ENCODE measurements around the gene RAP1GAP2.

RAP1GAP2 gene

GRCh38 chr17:2936771-2937321 lies 140.6 kb downstream of the RAP1GAP2 start:
- H3K27me3 ChIP-seq (ENCODE audit: control insufficient read depth in 2 of 2, insufficient read depth in 2 of 2, low read length in 2 of 2), result no peaks in the 10 kb centered on the region
- no peak overlapping the region for H3K27ac ChIP-seq (ENCODE audit: low read depth in 2 of 2, low read length in 2 of 2)
- no peaks in the 10 kb centered on the region for H3K9me3 ChIP-seq (ENCODE audit: control insufficient read depth in 2 of 2, low read length in 2 of 2)
- no peak overlapping the region for H3K4me3 ChIP-seq (ENCODE audit: low read length in 2 of 2)
- H3K36me3 ChIP-seq (ENCODE audit: control insufficient read depth in 2 of 2, insufficient read depth in 2 of 2, low read length in 2 of 2), result peaks cover 0 to 4% of the 10 kb centered on the region in 2 donors
- peaks cover 0 to 13% of the 10 kb centered on the region in 2 donors for H3K4me1 ChIP-seq (ENCODE audit: control insufficient read depth in 2 of 2, insufficient read depth in 2 of 2, low read length in 2 of 2)
- no peak overlapping the region for H3K9ac ChIP-seq (ENCODE audit: low read depth in 1 of 2, low read length in 2 of 2)

- Histone ChIP-seq H3K27ac (ENCODE audit: low read depth in 2 of 2, low read length in 2 of 2) (no peak overlapping the region), H3K4me1 (ENCODE audit: control insufficient read depth in 2 of 2, insufficient read depth in 2 of 2, low read length in 2 of 2) (peaks cover 0 to 11% of the 10 kb centered on the region in 2 donors), H3K9me3 (ENCODE audit: control insufficient read depth in 2 of 2, low read length in 2 of 2) (no peaks in the 10 kb centered on the region), H3K9ac (ENCODE audit: low read depth in 1 of 2, low read length in 2 of 2) (no peak overlapping the region), H3K36me3 (ENCODE audit: control insufficient read depth in 2 of 2, insufficient read depth in 2 of 2, low read length in 2 of 2) (peaks cover 0 to 4% of the 10 kb centered on the region in 2 donors), H3K4me3 (ENCODE audit: low read length in 2 of 2) (no peak overlapping the region), H3K27me3 (ENCODE audit: control insufficient read depth in 2 of 2, insufficient read depth in 2 of 2, low read length in 2 of 2) (no peaks in the 10 kb centered on the region)
These were observed 141.2 kb downstream of the RAP1GAP2 start for GRCh38 chr17:2937331-2938003.

GRCh38 chr17:2939714-2940351 lies 143.6 kb downstream of the RAP1GAP2 start:
- Histone ChIP-seq H3K9ac (ENCODE audit: low read depth in 1 of 2, low read length in 2 of 2) (peak overlapping the region in 1 of 2 donors; percentile 66), H3K4me3 (ENCODE audit: low read length in 2 of 2) (peak overlapping the region; percentile 31 to 36), H3K4me1 (ENCODE audit: control insufficient read depth in 2 of 2, insufficient read depth in 2 of 2, low read length in 2 of 2) (peaks cover 0 to 11% of the 10 kb centered on the region in 2 donors), H3K9me3 (ENCODE audit: control insufficient read depth in 2 of 2, low read length in 2 of 2) (no peaks in the 10 kb centered on the region), H3K27ac (ENCODE audit: low read depth in 2 of 2, low read length in 2 of 2) (peak overlapping the region; percentile 23 to 72), H3K27me3 (ENCODE audit: control insufficient read depth in 2 of 2, insufficient read depth in 2 of 2, low read length in 2 of 2) (no peaks in the 10 kb centered on the region), H3K36me3 (ENCODE audit: control insufficient read depth in 2 of 2, insufficient read depth in 2 of 2, low read length in 2 of 2) (peaks cover 0 to under 1% of the 10 kb centered on the region in 2 donors)

GRCh38 chr17:2940352-2940751 lies 144.1 kb downstream of the RAP1GAP2 start:
- Histone ChIP-seq H3K4me1 (ENCODE audit: control insufficient read depth in 2 of 2, insufficient read depth in 2 of 2, low read length in 2 of 2) (peaks cover 0 to 11% of the 10 kb centered on the region in 2 donors), H3K4me3 (ENCODE audit: low read length in 2 of 2) (peak overlapping the region; percentile 31 to 36), H3K36me3 (ENCODE audit: control insufficient read depth in 2 of 2, insufficient read depth in 2 of 2, low read length in 2 of 2) (no peaks in the 10 kb centered on the region), H3K9ac (ENCODE audit: low read depth in 1 of 2, low read length in 2 of 2) (peak overlapping the region in 1 of 2 donors; percentile 66), H3K9me3 (ENCODE audit: control insufficient read depth in 2 of 2, low read length in 2 of 2) (no peaks in the 10 kb centered on the region), H3K27ac (ENCODE audit: low read depth in 2 of 2, low read length in 2 of 2) (peak overlapping the region; percentile 23 to 72), H3K27me3 (ENCODE audit: control insufficient read depth in 2 of 2, insufficient read depth in 2 of 2, low read length in 2 of 2) (no peaks in the 10 kb centered on the region)

- Histone ChIP-seq H3K9ac (ENCODE audit: low read depth in 1 of 2, low read length in 2 of 2) (no peak overlapping the region), H3K27ac (ENCODE audit: low read depth in 2 of 2, low read length in 2 of 2) (no peak overlapping the region), H3K9me3 (ENCODE audit: control insufficient read depth in 2 of 2, low read length in 2 of 2) (no peaks in the 10 kb centered on the region), H3K27me3 (ENCODE audit: control insufficient read depth in 2 of 2, insufficient read depth in 2 of 2, low read length in 2 of 2) (no peaks in the 10 kb centered on the region), H3K4me3 (ENCODE audit: low read length in 2 of 2) (no peak overlapping the region), H3K36me3 (ENCODE audit: control insufficient read depth in 2 of 2, insufficient read depth in 2 of 2, low read length in 2 of 2) (no peaks in the 10 kb centered on the region), H3K4me1 (ENCODE audit: control insufficient read depth in 2 of 2, insufficient read depth in 2 of 2, low read length in 2 of 2) (peaks cover 0 to 11% of the 10 kb centered on the region in 2 donors)
These were observed 147.7 kb downstream of the RAP1GAP2 start for GRCh38 chr17:2943981-2944380.

- Histone ChIP-seq H3K9ac (ENCODE audit: low read depth in 1 of 2, low read length in 2 of 2) (no peak overlapping the region), H3K27ac (ENCODE audit: low read depth in 2 of 2, low read length in 2 of 2) (no peak overlapping the region), H3K36me3 (ENCODE audit: control insufficient read depth in 2 of 2, insufficient read depth in 2 of 2, low read length in 2 of 2) (no peaks in the 10 kb centered on the region), H3K4me3 (ENCODE audit: low read length in 2 of 2) (no peak overlapping the region), H3K4me1 (ENCODE audit: control insufficient read depth in 2 of 2, insufficient read depth in 2 of 2, low read length in 2 of 2) (peaks cover 0 to 6% of the 10 kb centered on the region in 2 donors), H3K9me3 (ENCODE audit: control insufficient read depth in 2 of 2, low read length in 2 of 2) (no peaks in the 10 kb centered on the region), H3K27me3 (ENCODE audit: control insufficient read depth in 2 of 2, insufficient read depth in 2 of 2, low read length in 2 of 2) (no peaks in the 10 kb centered on the region)
These were observed 149.1 kb downstream of the RAP1GAP2 start for GRCh38 chr17:2945299-2945698.

GRCh38 chr17:2946144-2946543 lies 149.9 kb downstream of the RAP1GAP2 start:
- no peaks in the 10 kb centered on the region for H3K9me3 ChIP-seq (ENCODE audit: control insufficient read depth in 2 of 2, low read length in 2 of 2)
- H3K27ac ChIP-seq (ENCODE audit: low read depth in 2 of 2, low read length in 2 of 2), result no peak overlapping the region
- no peak overlapping the region for H3K9ac ChIP-seq (ENCODE audit: low read depth in 1 of 2, low read length in 2 of 2)
- no peak overlapping the region for H3K4me3 ChIP-seq (ENCODE audit: low read length in 2 of 2)
- H3K4me1 ChIP-seq (ENCODE audit: control insufficient read depth in 2 of 2, insufficient read depth in 2 of 2, low read length in 2 of 2), result peaks cover 0 to 2% of the 10 kb centered on the region in 2 donors
- H3K27me3 ChIP-seq (ENCODE audit: control insufficient read depth in 2 of 2, insufficient read depth in 2 of 2, low read length in 2 of 2), result no peaks in the 10 kb centered on the region
- H3K36me3 ChIP-seq (ENCODE audit: control insufficient read depth in 2 of 2, insufficient read depth in 2 of 2, low read length in 2 of 2), result no peaks in the 10 kb centered on the region

GRCh38 chr17:2947588-2947950 lies 151.3 kb downstream of the RAP1GAP2 start:
- Histone ChIP-seq H3K27me3 (ENCODE audit: control insufficient read depth in 2 of 2, insufficient read depth in 2 of 2, low read length in 2 of 2) (no peaks in the 10 kb centered on the region), H3K36me3 (ENCODE audit: control insufficient read depth in 2 of 2, insufficient read depth in 2 of 2, low read length in 2 of 2) (no peaks in the 10 kb centered on the region), H3K27ac (ENCODE audit: low read depth in 2 of 2, low read length in 2 of 2) (no peak overlapping the region), H3K4me1 (ENCODE audit: control insufficient read depth in 2 of 2, insufficient read depth in 2 of 2, low read length in 2 of 2) (peaks cover 0 to 2% of the 10 kb centered on the region in 2 donors), H3K9me3 (ENCODE audit: control insufficient read depth in 2 of 2, low read length in 2 of 2) (no peaks in the 10 kb centered on the region), H3K4me3 (ENCODE audit: low read length in 2 of 2) (no peak overlapping the region), H3K9ac (ENCODE audit: low read depth in 1 of 2, low read length in 2 of 2) (no peak overlapping the region)

- H3K27ac ChIP-seq (ENCODE audit: low read depth in 2 of 2, low read length in 2 of 2), result no peak overlapping the region
- no peaks in the 10 kb centered on the region for H3K9me3 ChIP-seq (ENCODE audit: control insufficient read depth in 2 of 2, low read length in 2 of 2)
- H3K9ac ChIP-seq (ENCODE audit: low read depth in 1 of 2, low read length in 2 of 2), result no peak overlapping the region
These were observed 151.8 kb downstream of the RAP1GAP2 start for GRCh38 chr17:2947996-2948550.

More at GRCh38 chr17:2947996-2948550, 151.8 kb downstream of the RAP1GAP2 start:
- no peaks in the 10 kb centered on the region for H3K27me3 ChIP-seq (ENCODE audit: control insufficient read depth in 2 of 2, insufficient read depth in 2 of 2, low read length in 2 of 2)
- no peak overlapping the region for H3K4me3 ChIP-seq (ENCODE audit: low read length in 2 of 2)
- no peaks in the 10 kb centered on the region for H3K36me3 ChIP-seq (ENCODE audit: control insufficient read depth in 2 of 2, insufficient read depth in 2 of 2, low read length in 2 of 2)
- peaks cover 0 to 2% of the 10 kb centered on the region in 2 donors for H3K4me1 ChIP-seq (ENCODE audit: control insufficient read depth in 2 of 2, insufficient read depth in 2 of 2, low read length in 2 of 2)

All from mucosa of rectum (tissue), 2 donors.